ENCODE measurements around the gene FBXO22. TPM values are rescaled to one million over a fixed set of nuclear protein-coding genes. Genes with fewer than 3 reads are reported as not detected.

FBXO22 gene
- total RNA-seq, 1 experiment from 2014 or later: 51.4 TPM

GRCh38 chr15:75895731-75896130 lies 7.9 kb upstream of the FBXO22 start:
- Histone ChIP-seq H3K27me3 (ENCODE audit: low read length) (no peaks in the 10 kb centered on the region), H3K27ac (ENCODE audit: low read length) (no peak overlapping the region), H3K4me3 (ENCODE audit: low read length) (no peak overlapping the region), H3K9ac (ENCODE audit: low read length) (no peak overlapping the region), H3K4me2 (ENCODE audit: low read length) (no peak overlapping the region), H3K9me2 (replicated peaks; ENCODE audit: low read length) (no peaks in the 10 kb centered on the region), H2AFZ (ENCODE audit: low read length) (no peak overlapping the region), H3K4me1 (ENCODE audit: insufficient read depth, low read length) (peaks cover 11% of the 10 kb centered on the region), H3K36me3 (ENCODE audit: low read depth, low read length) (peaks cover 4% of the 10 kb centered on the region; the same call in 1 of the 2 replicates), H3K79me2 (ENCODE audit: low read length) (no peaks in the 10 kb centered on the region), H4K20me1 (ENCODE audit: low read length) (no peaks in the 10 kb centered on the region), H3F3A (ENCODE audit: low read length, unreplicated experiment) (peaks cover 2% of the 10 kb centered on the region), H3K9me3 (ENCODE audit: low read length) (no peaks in the 10 kb centered on the region)
- no TSS peak for BruUV-seq (replicated peaks)
- DNase-seq: no peak
- TF ChIP-seq EZH2phosphoT487 (IDR thresholded peaks at IDR 0.05; ENCODE audit: borderline replicate concordance, low read length) (no peak), CTCF (conservative IDR thresholded peaks at IDR 0.05; ENCODE audit: low read depth, low read length) (no peak), EZH2 (IDR thresholded peaks at IDR 0.05; ENCODE audit: low read length, unreplicated experiment) (no peak)
- CTCF ChIA-PET: interaction anchor here (0.7 kb wide), 1 partner anchor 435 kb away, joined by 4 read pairs; no protein-coding TSS in a partner anchor
- intact Hi-C loops (cut with micrococcal nuclease): no loop called here
- ATAC-seq: no peak
- POLR2A ChIA-PET (ENCODE audit: unreplicated experiment): no interaction called here

GRCh38 chr15:75900577-75900976 lies 3.1 kb upstream of the FBXO22 start:
- Histone ChIP-seq H3K4me3 (ENCODE audit: low read length) (no peak overlapping the region), H3K4me1 (ENCODE audit: insufficient read depth, low read length) (peaks cover 15% of the 10 kb centered on the region; the same call in 1 of the 2 replicates), H3K27ac (ENCODE audit: low read length) (no peak overlapping the region), H2AFZ (ENCODE audit: low read length) (no peak overlapping the region), H4K20me1 (ENCODE audit: low read length) (no peaks in the 10 kb centered on the region), H3F3A (ENCODE audit: low read length, unreplicated experiment) (no peaks in the 10 kb centered on the region), H3K27me3 (ENCODE audit: low read length) (no peaks in the 10 kb centered on the region), H3K79me2 (ENCODE audit: low read length) (peaks cover 18% of the 10 kb centered on the region), H3K36me3 (ENCODE audit: low read depth, low read length) (peaks cover 4% of the 10 kb centered on the region; the same call in 1 of the 2 replicates), H3K4me2 (ENCODE audit: low read length) (no peak overlapping the region), H3K9me3 (ENCODE audit: low read length) (no peaks in the 10 kb centered on the region), H3K9me2 (replicated peaks; ENCODE audit: low read length) (no peaks in the 10 kb centered on the region), H3K9ac (ENCODE audit: low read length) (no peak overlapping the region)
- no TSS peak for BruUV-seq (replicated peaks)
- DNase-seq (no peak), ATAC-seq (no peak)
- ChIA-PET CTCF (no interaction called here), POLR2A (ENCODE audit: unreplicated experiment) (no interaction called here)
- intact Hi-C loops (cut with micrococcal nuclease): no loop called here
- TF ChIP-seq CTCF (conservative IDR thresholded peaks at IDR 0.05; ENCODE audit: low read depth, low read length) (no peak), EZH2 (IDR thresholded peaks at IDR 0.05; ENCODE audit: low read length, unreplicated experiment) (no peak), EZH2phosphoT487 (IDR thresholded peaks at IDR 0.05; ENCODE audit: borderline replicate concordance, low read length) (no peak)

- Histone ChIP-seq H3K9me2 (replicated peaks; ENCODE audit: low read length) (no peaks in the 10 kb centered on the region), H4K20me1 (ENCODE audit: low read length) (no peaks in the 10 kb centered on the region), H3K79me2 (ENCODE audit: low read length) (peaks cover 34% of the 10 kb centered on the region), H3F3A (ENCODE audit: low read length, unreplicated experiment) (no peaks in the 10 kb centered on the region), H2AFZ (ENCODE audit: low read length) (no peak overlapping the region), H3K9me3 (ENCODE audit: low read length) (no peaks in the 10 kb centered on the region), H3K27ac (ENCODE audit: low read length) (no peak overlapping the region), H3K4me3 (ENCODE audit: low read length) (no peak overlapping the region), H3K27me3 (ENCODE audit: low read length) (no peaks in the 10 kb centered on the region), H3K4me2 (ENCODE audit: low read length) (no peak overlapping the region), H3K36me3 (ENCODE audit: low read depth, low read length) (peaks cover 9% of the 10 kb centered on the region; the same call in 1 of the 2 replicates), H3K4me1 (ENCODE audit: insufficient read depth, low read length) (peaks cover 21% of the 10 kb centered on the region; the same call in 1 of the 2 replicates), H3K9ac (ENCODE audit: low read length) (no peak overlapping the region)
- no peak for DNase-seq
- no peak for TF ChIP-seq EZH2 (IDR thresholded peaks at IDR 0.05; ENCODE audit: low read length, unreplicated experiment)
- TF ChIP-seq CTCF (conservative IDR thresholded peaks at IDR 0.05; ENCODE audit: low read depth, low read length): no peak
- no peak for ATAC-seq
- CTCF ChIA-PET: no interaction called here
- intact Hi-C loops (cut with micrococcal nuclease): no loop called here
- POLR2A ChIA-PET (ENCODE audit: unreplicated experiment): no interaction called here
- BruUV-seq (replicated peaks): no TSS peak
These were observed 1.5 kb upstream of the FBXO22 start for GRCh38 chr15:75902129-75902557.
